GM12878 (cell line): Measurements from ENCODE around the gene CLIC6. TPM values are rescaled to one million over a fixed set of nuclear protein-coding genes. Genes with fewer than 3 reads are reported as not detected.

Experiments used
- ATAC-seq: fragments of 200-7000 bp; cut with Tn5 transposase; 3 replicates; pipeline ENCODE4 v1.9.1; 2020; ENCODE audit warnings: mild to moderate bottlenecking, moderate library complexity
- BruUV-seq: library from RNA; stranded (reverse); fragments of 400-500 nt; replicated peaks from 2 replicates; lab custom pipeline; 2021; lab: Mats Ljungman, UMichigan
- CTCF ChIA-PET: fragments of 300-600 bp; sonication (Branson Sonifier 250); formaldehyde crosslinking; extraction: SDS; loops from one replicate; lab custom pipeline; 2021; ENCODE audit warnings: inconsistent platforms; lab: Yijun Ruan, JAX
- POLR2A ChIA-PET: fragments of 350-600 bp; formaldehyde crosslinking; extraction: SDS; loops from one replicate; lab custom pipeline; 2021; ENCODE audit warnings: inconsistent platforms; lab: Charles Lee
- RAD21 ChIA-PET: fragments of 300-600 bp; sonication (Branson Sonifier 250); formaldehyde crosslinking; loops from one replicate; lab custom pipeline; 2023; ENCODE audit warnings: antibody characterized with exemption; ENCODE audit not compliant: unreplicated experiment; lab: Charles Lee
- SMC1A ChIA-PET: fragments of 300-600 bp; sonication (Branson Sonifier 250); formaldehyde crosslinking; loops from one replicate; lab custom pipeline; 2023; ENCODE audit not compliant: unreplicated experiment, uncharacterized antibody; lab: Charles Lee
- DNase-seq: peaks from one replicate; pipeline ENCODE4 v3.0.0-alpha.2; 2011; ENCODE audit warnings: low read depth, low spot score
- FAIRE-seq: peaks from 3 replicates; lab custom pipeline; 2011; peaks lifted over from hg19 to GRCh38; lab: Jason Lieb, UNC
- H2AFZ ChIP-seq: 2 replicates; pipeline ENCODE4 v1.6.0; 2011; ENCODE audit warnings: low read depth, low read length, control low read depth; ENCODE audit not compliant: control insufficient read depth
- H3K27ac ChIP-seq: 2 replicates; pipeline ENCODE4 v1.5.1; 2011; ENCODE audit warnings: control low read depth; ENCODE audit not compliant: control insufficient read depth, insufficient read depth
- H3K27me3 ChIP-seq, 2 experiments: replicated peaks in 1 of 2; 2 replicates each; pipeline versions ENCODE4 v1.6.0 to v1.6.1; 2011; ENCODE audit warnings: low read length in 1 of 2; ENCODE audit not compliant: control insufficient read depth in 2 of 2, insufficient read depth in 2 of 2
- H3K36me3 ChIP-seq, 2 experiments: 2 replicates each; pipeline ENCODE4 v1.5.1; 2011; ENCODE audit warnings: low read length in 1 of 2; ENCODE audit not compliant: control insufficient read depth in 2 of 2, insufficient read depth in 2 of 2
- H3K4me1 ChIP-seq: 2 replicates; pipeline ENCODE4 v1.6.1; 2011; ENCODE audit warnings: mild to moderate bottlenecking, low read length, moderate library complexity, mixed read lengths; ENCODE audit not compliant: control insufficient read depth, insufficient read depth
- H3K4me2 ChIP-seq: 2 replicates; pipeline ENCODE4 v1.6.0; 2011; ENCODE audit warnings: control low read depth; ENCODE audit not compliant: control insufficient read depth, insufficient read depth
- H3K4me3 ChIP-seq: fragments of 200-600 bp; sonication (generic); 2 replicates; pipeline ENCODE4 v1.5.1; 2016
- H3K79me2 ChIP-seq: 2 replicates; pipeline ENCODE4 v1.6.0; 2011; ENCODE audit warnings: low read length; ENCODE audit not compliant: control insufficient read depth, insufficient read depth
- H3K9ac ChIP-seq: 2 replicates; pipeline ENCODE4 v1.8.0; 2011; ENCODE audit warnings: low read length, control low read depth, mixed read lengths; ENCODE audit not compliant: control insufficient read depth, insufficient read depth
- H3K9me3 ChIP-seq: replicated peaks from 3 replicates; pipeline ENCODE4 v1.5.1; 2011; ENCODE audit warnings: mild to moderate bottlenecking, low read length; ENCODE audit not compliant: control insufficient read depth, insufficient read depth
- H4K20me1 ChIP-seq: 2 replicates; pipeline ENCODE4 v1.6.0; 2011; ENCODE audit not compliant: control insufficient read depth, insufficient read depth
- CBX3 ChIP-seq: fragments of 200-600 bp; sonication (generic); IDR thresholded peaks from 2 replicates; pipeline ENCODE4 v1.6.1; 2016; ENCODE audit warnings: low read depth, borderline replicate concordance
- EP300 ChIP-seq, 2 experiments: fragments of 150-350 bp in 1 of 2; IDR thresholded peaks; 2 replicates each; pipeline ENCODE4 v1.6.1; 2011 to 2012; ENCODE audit warnings: low read depth in 2 of 2, low read length in 2 of 2, borderline replicate concordance in 1 of 2, improper control_type of control experiment in 1 of 2, inconsistent platforms in 1 of 2; ENCODE audit not compliant: control insufficient read depth in 1 of 2
- FOS ChIP-seq: IDR thresholded peaks from 3 replicates; pipeline ENCODE4 v1.6.1; 2011; ENCODE audit warnings: borderline replicate concordance; ENCODE audit not compliant: insufficient read length; ENCODE audit errors: extremely low read depth
- IKZF1 ChIP-seq: fragments of 450-650 bp; conservative IDR thresholded peaks from 2 replicates; pipeline ENCODE4 v1.6.1; 2017; ENCODE audit warnings: antibody characterized with exemption, mild to moderate bottlenecking
- IKZF2 ChIP-seq, 2 experiments: fragments of 450-650 bp; IDR thresholded peaks; 2 replicates each; pipeline ENCODE4 v1.6.1; 2017; ENCODE audit warnings: mild to moderate bottlenecking in 2 of 2, moderate library complexity in 2 of 2
- LARP7 ChIP-seq: fragments of 450-650 bp; IDR thresholded peaks from 2 replicates; pipeline ENCODE4 v1.6.1; 2017; ENCODE audit warnings: mild to moderate bottlenecking
- MYB ChIP-seq: fragments of 150-350 bp; IDR thresholded peaks from 2 replicates; pipeline ENCODE4 v1.6.1; 2014; ENCODE audit warnings: mild to moderate bottlenecking, low read depth, low read length, borderline replicate concordance
- MYC ChIP-seq: IDR thresholded peaks from 2 replicates; pipeline ENCODE4 v1.6.1; 2011; ENCODE audit warnings: mild to moderate bottlenecking, low read length, moderate library complexity, inconsistent platforms; ENCODE audit not compliant: insufficient read depth, insufficient replicate concordance, insufficient read length, severe bottlenecking
- NR2C2 ChIP-seq: IDR thresholded peaks from 2 replicates; pipeline ENCODE4 v1.6.1; 2011; ENCODE audit warnings: borderline replicate concordance, low read depth; ENCODE audit not compliant: control insufficient read depth, insufficient read length
- RAD21 ChIP-seq: IDR thresholded peaks from 2 replicates; pipeline ENCODE4 v1.6.1; 2011; ENCODE audit warnings: mild to moderate bottlenecking, low read depth, low read length, moderate library complexity; ENCODE audit not compliant: insufficient read depth
- RUNX3 ChIP-seq: IDR thresholded peaks from 2 replicates; pipeline ENCODE4 v1.6.1; 2012; ENCODE audit warnings: low read length, inconsistent platforms
- SMC3 ChIP-seq: IDR thresholded peaks from 2 replicates; pipeline ENCODE4 v1.6.1; 2011; ENCODE audit warnings: low read length, improper control_type of control experiment, borderline replicate concordance
- SUZ12 ChIP-seq: fragments of 200-600 bp; sonication (generic); IDR thresholded peaks from one replicate; pipeline ENCODE4 v1.6.1; 2018; ENCODE audit warnings: antibody characterized with exemption, mild to moderate bottlenecking; ENCODE audit not compliant: unreplicated experiment
- TARDBP ChIP-seq: IDR thresholded peaks from 2 replicates; pipeline ENCODE4 v1.6.1; 2016; ENCODE audit warnings: borderline replicate concordance
- ZNF24 ChIP-seq: fragments of 450-650 bp; IDR thresholded peaks from 2 replicates; pipeline ENCODE4 v1.6.1; 2017; ENCODE audit warnings: antibody characterized with exemption, mild to moderate bottlenecking
- ZNF687 ChIP-seq: fragments of 450-650 bp; IDR thresholded peaks from 2 replicates; pipeline ENCODE4 v1.6.1; 2017; ENCODE audit warnings: mild to moderate bottlenecking, moderate library complexity
- WGBS: methylation state at CpG from one replicate; pipeline ENCODE4 v1.1.6; 2016; ENCODE audit warnings: low lambda C conversion rate; ENCODE audit not compliant: insufficient replicate concordance, insufficient coverage; ENCODE audit errors: missing lambda C conversion rate; 5-methylcytosine and 5-hydroxymethylcytosine counted together
- in situ Hi-C: fragments of 300-500 bp; cut with MboI; formaldehyde crosslinking; loops from 9 replicates; pipeline ENCODE4 v1.14.3; 2018; ENCODE audit warnings: mixed read lengths
- intact Hi-C: fragments of 100-400 bp; cut with micrococcal nuclease; formaldehyde crosslinking; loops from one replicate; pipeline ENCODE4 v1.14.2; 2022; ENCODE audit not compliant: unreplicated experiment
- polyA plus RNA-seq, 11 experiments: library from polyadenylated mRNA; depleted of rRNA in 4 of 11; unstranded in 6 of 11; stranded (reverse) in 5 of 11; fragments of >200 nt; fragmentation: Nextera tagmentation in 4 of 11; fragmentation: Illumina TruSeq in 1 of 11; extraction: Ambion mirVana in 4 of 11; extraction: Trizol in 1 of 11; gene quantifications; 1 replicate in 1 of 11; 2 replicates in 10 of 11; pipeline versions ENCODE4 v1.2.1 to v1.2.3, GENCODE V29; 2011 to 2016; ENCODE audit warnings: inconsistent platforms in 2 of 11, missing spikeins in 2 of 11, low read depth in 1 of 11
- total RNA-seq, 4 experiments: library from RNA; depleted of rRNA in 3 of 4; stranded (reverse); fragments of >200 nt in 3 of 4; fragmentation: Illumina TruSeq in 1 of 4; extraction: Trizol in 1 of 4; gene quantifications; 2 replicates each; pipeline versions ENCODE4 v1.2.1 to v1.2.3, GENCODE V29; 2013 to 2021
- TF ChIP-seq, protein P1 (sequence below), 3 experiments: IDR thresholded peaks in 2 of 3; conservative IDR thresholded peaks in 1 of 3; 2 replicates each; pipeline ENCODE4 v1.5.1; 2011; ENCODE audit warnings: low read depth in 3 of 3, low read length in 3 of 3, mild to moderate bottlenecking in 3 of 3, control low read depth in 2 of 3, moderate library complexity in 2 of 3, inconsistent platforms in 1 of 3, mixed read lengths in 1 of 3; ENCODE audit not compliant: control insufficient read depth in 2 of 3, insufficient read depth in 1 of 3; ENCODE audit errors: extremely low read depth in 1 of 3

The CLIC6 gene
- total and polyA plus RNA-seq, 10 of the 15 experiments (the other 5 are each of a cell fraction or from before 2014, with no cell fraction given): 5.7 to 34.1 (median 11.2) TPM

DNA sequence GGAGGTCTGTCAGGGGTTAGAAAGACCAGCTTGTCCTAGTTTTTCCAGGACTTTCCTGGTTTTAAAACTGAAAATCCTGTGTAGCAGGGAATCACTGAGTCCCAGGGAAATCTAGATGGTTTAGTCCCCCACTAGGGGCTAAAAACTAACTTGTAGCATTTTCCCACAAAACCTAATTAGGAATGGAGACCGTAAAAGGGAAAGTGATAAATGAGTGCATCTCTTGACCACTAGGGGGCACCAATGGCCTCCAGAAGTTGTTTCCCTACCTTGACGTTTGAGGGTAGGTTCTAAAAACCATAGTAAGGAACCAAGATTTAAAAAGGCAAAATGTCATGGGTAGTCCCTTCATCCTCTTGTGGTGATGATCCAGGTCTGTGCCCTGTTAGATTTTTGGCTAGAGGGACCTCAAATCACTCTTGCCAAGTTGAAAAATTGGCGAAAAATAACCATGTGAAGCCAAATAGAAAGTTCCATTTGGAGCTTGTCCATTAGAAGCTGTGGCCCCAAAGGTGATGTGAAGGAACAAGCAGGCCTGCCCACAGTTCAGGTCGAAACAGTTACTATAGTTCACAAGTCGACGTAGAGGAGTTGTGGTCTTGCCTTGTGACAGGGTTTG, 24.5 kb downstream of the CLIC6 start:
- CTCF ChIA-PET: interaction anchor here (0.6 to 6.2 kb wide), 37 partner anchors 8 to 1146 kb away, joined by 3 to 50 read pairs (median 4); no protein-coding TSS in a partner anchor
- H3K4me3 ChIP-seq: no peak overlapping the region
- intact Hi-C loops (loop anchor here (5.0 kb wide), 1 partner anchor 194 kb away; no protein-coding TSS in a partner anchor), in situ Hi-C loops (no loop called here)
- H3K4me2 ChIP-seq: peak overlapping the region; percentile 66; the same call in 1 of the 2 replicates
- H4K20me1 ChIP-seq: no peaks in the 10 kb centered on the region
- POLR2A ChIA-PET: interaction anchor here (0.6 to 0.8 kb wide), 2 partner anchors 20 to 27 kb away, joined by 3 read pairs; no protein-coding TSS in a partner anchor
- peak; percentile 27 for ATAC-seq
- H2AFZ ChIP-seq: no peak overlapping the region
- H3K27ac ChIP-seq: peak overlapping the region; percentile 58
- H3K9ac ChIP-seq: peak overlapping the region; percentile 16; the same call in 1 of the 2 replicates
- peak; percentile 68 for FAIRE-seq
- H3K36me3 ChIP-seq: no peaks in the 10 kb centered on the region
- no TSS peak for BruUV-seq
- 58% methylated on average over 6 of the region's 6 CpGs for WGBS
- TF ChIP-seq RAD21 (peak; percentile 83), ZNF24 (no peak), IKZF2 (IDR thresholded peaks at IDR 0.05) (peak in 1 of 2 experiments; percentile 46; a peak in 1 of 4 replicates), NR2C2 (no peak), TARDBP (no peak), ZNF687 (no peak), EP300 (IDR thresholded peaks at IDR 0.05; ENCODE audit: borderline replicate concordance in 1 of 2, control insufficient read depth in 1 of 2, low read depth in 2 of 2, low read length in 2 of 2) (no peak), SMC3 (peak; percentile 57; the same call in 1 of the 2 replicates), FOS (no peak), LARP7 (no peak), CBX3 (no peak), RUNX3 (peak; percentile 38), IKZF1 (0 out of 2 replicates have a peak, but pooled peaks have one; percentile 34), SUZ12 (no peak), MYB (no peak), MYC (no peak)
- TF ChIP-seq, protein P1, sequence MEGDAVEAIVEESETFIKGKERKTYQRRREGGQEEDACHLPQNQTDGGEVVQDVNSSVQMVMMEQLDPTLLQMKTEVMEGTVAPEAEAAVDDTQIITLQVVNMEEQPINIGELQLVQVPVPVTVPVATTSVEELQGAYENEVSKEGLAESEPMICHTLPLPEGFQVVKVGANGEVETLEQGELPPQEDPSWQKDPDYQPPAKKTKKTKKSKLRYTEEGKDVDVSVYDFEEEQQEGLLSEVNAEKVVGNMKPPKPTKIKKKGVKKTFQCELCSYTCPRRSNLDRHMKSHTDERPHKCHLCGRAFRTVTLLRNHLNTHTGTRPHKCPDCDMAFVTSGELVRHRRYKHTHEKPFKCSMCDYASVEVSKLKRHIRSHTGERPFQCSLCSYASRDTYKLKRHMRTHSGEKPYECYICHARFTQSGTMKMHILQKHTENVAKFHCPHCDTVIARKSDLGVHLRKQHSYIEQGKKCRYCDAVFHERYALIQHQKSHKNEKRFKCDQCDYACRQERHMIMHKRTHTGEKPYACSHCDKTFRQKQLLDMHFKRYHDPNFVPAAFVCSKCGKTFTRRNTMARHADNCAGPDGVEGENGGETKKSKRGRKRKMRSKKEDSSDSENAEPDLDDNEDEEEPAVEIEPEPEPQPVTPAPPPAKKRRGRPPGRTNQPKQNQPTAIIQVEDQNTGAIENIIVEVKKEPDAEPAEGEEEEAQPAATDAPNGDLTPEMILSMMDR (IDR thresholded peaks at IDR 0.05 in 2 of 3, conservative IDR thresholded peaks at IDR 0.05 in 1 of 3; ENCODE audit: control insufficient read depth in 2 of 3, extremely low read depth in 1 of 3, insufficient read depth in 1 of 3, low read depth in 3 of 3, low read length in 3 of 3): peak; percentile 66 to 90 (median 73)
- no peaks in the 10 kb centered on the region for H3K27me3 ChIP-seq
- DNase-seq: no peak
- H3K4me1 ChIP-seq: peaks cover 51% of the 10 kb centered on the region
- H3K79me2 ChIP-seq: peaks cover 24% of the 10 kb centered on the region
- no peaks in the 10 kb centered on the region; the same call in 2 of the 3 replicates for H3K9me3 ChIP-seq
- RAD21 ChIA-PET: interaction anchor here (0.6 to 3.5 kb wide), 12 partner anchors 13 to 1147 kb away, joined by 3 to 22 read pairs (median 4); no protein-coding TSS in a partner anchor
- SMC1A ChIA-PET: interaction anchor here (0.6 to 1.9 kb wide), 18 partner anchors 9 to 1147 kb away, joined by 3 to 10 read pairs (median 4); no protein-coding TSS in a partner anchor
